SH-SY5Y (cell line): Measurements from ENCODE around the gene CPA2.

Experiments
- GATA2 ChIP-seq: IDR thresholded peaks from 2 replicates; pipeline ENCODE4 v1.6.1; 2011; ENCODE audit warnings: mild to moderate bottlenecking, low read depth, low read length
- GATA3 ChIP-seq: IDR thresholded peaks from 2 replicates; pipeline ENCODE4 v1.6.1; 2011; ENCODE audit warnings: low read depth, mild to moderate bottlenecking, low read length, moderate library complexity

GRCh38 chr7:130294314-130294713, 27.7 kb downstream of the CPA2 start:
- TF ChIP-seq GATA2 = no peak
- no peak for TF ChIP-seq GATA3
